Activated CD8-positive, alpha-beta T cell treated with anti-CD3 and anti-CD28 coated beads, Interleukin-2, amount 10 ng/mL, durations not matched to agents 7 days and 5 days (primary cell): ENCODE data around the gene CCDC40. TPM values are rescaled to one million over a fixed set of nuclear protein-coding genes. Genes with fewer than 3 reads are reported as not detected.

Experiments
- ATAC-seq: fragments of 150-1000 bp; cut with Tn5 transposase; one replicate; pipeline ENCODE4 v1.10.0; 2021; ENCODE audit warnings: moderate library complexity
- CTCF ChIA-PET: fragments of 350-600 bp; sonication (Branson Sonifier 250); formaldehyde crosslinking; loops from one replicate; lab custom pipeline; 2021; ENCODE audit warnings: antibody characterized with exemption; lab: Charles Lee
- POLR2A ChIA-PET: fragments of 350-600 bp; sonication (Branson Sonifier 250); formaldehyde crosslinking; loops from one replicate; lab custom pipeline; 2021; ENCODE audit warnings: antibody characterized with exemption; lab: Charles Lee
- DNase-seq: peaks from one replicate; pipeline ENCODE4 v3.0.0-alpha.2; 2020
- H3K27ac Mint-ChIP-seq: one replicate; pipeline ENCODE4 v1.8.0; 2021; ENCODE audit warnings: mild to moderate bottlenecking, mixed read lengths
- H3K27me3 Mint-ChIP-seq: one replicate; pipeline ENCODE4 v1.8.0; 2021; ENCODE audit warnings: low read depth, mixed read lengths
- H3K36me3 Mint-ChIP-seq: one replicate; pipeline ENCODE4 v1.8.0; 2021; ENCODE audit warnings: low read depth, mixed read lengths
- H3K4me1 Mint-ChIP-seq: one replicate; pipeline ENCODE4 v1.8.0; 2021; ENCODE audit warnings: low read depth, mixed read lengths
- H3K4me3 Mint-ChIP-seq: one replicate; pipeline ENCODE4 v1.8.0; 2021; ENCODE audit warnings: mild to moderate bottlenecking, mixed read lengths
- H3K9me3 Mint-ChIP-seq: one replicate; pipeline ENCODE4 v1.8.0; 2022; ENCODE audit warnings: mixed read lengths; ENCODE audit not compliant: insufficient read depth
- total RNA-seq, 2 experiments: library from RNA; stranded (reverse); gene quantifications; one replicate each; pipeline ENCODE4 v1.2.3, GENCODE V29; 2021

The CCDC40 gene
- total RNA-seq, 2 experiments from 2014 or later: not detected

DNA sequence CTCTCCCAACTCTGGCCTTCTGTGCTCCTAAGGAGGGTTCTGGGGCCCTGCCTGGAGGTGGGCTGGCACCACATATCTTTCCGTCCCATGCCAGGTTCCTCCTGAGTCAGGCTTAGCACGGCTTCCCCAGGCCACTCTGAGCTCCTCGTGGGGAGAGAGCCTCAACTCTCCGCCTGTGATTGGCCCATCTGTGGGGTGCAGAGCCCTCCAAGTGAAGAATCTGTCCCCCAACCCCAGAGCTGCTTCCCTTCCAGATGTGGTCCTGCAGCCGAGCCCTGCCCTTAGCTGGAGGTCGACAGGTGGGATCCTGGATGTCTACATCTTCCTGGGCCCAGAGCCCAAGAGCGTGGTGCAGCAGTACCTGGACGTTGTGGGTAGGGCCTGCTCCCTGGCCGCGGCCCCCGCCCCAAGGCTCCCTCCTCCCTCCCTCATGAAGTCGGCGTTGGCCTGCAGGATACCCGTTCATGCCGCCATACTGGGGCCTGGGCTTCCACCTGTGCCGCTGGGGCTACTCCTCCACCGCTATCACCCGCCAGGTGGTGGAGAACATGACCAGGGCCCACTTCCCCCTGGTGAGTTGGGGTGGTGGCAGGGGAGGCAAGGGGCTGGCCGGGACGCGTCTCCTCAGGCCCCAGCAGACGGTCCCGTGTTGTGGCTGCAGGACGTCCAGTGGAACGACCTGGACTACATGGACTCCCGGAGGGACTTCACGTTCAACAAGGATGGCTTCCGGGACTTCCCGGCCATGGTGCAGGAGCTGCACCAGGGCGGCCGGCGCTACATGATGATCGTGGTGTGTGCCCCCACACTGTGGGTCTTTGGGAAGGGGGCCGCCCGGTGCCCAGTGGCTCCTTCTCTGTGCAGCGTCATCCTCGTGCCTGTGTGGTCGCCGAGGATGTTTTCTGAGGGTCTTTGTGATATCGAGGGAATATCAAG is 71.9 kb downstream of the CCDC40 start:
- no peaks in the 10 kb centered on the region for H3K4me1 Mint-ChIP-seq
- DNase-seq (no peak), ATAC-seq (no peak)
- H3K27ac Mint-ChIP-seq: no peak overlapping the region
- H3K4me3 Mint-ChIP-seq: no peak overlapping the region
- no peaks in the 10 kb centered on the region for H3K27me3 Mint-ChIP-seq
- no peaks in the 10 kb centered on the region for H3K9me3 Mint-ChIP-seq
- H3K36me3 Mint-ChIP-seq: no peaks in the 10 kb centered on the region
- ChIA-PET POLR2A (no interaction called here), CTCF (interaction anchor here (1.0 kb wide), 1 partner anchor 143 kb away, joined by 3 read pairs; no protein-coding TSS in a partner anchor)

- POLR2A ChIA-PET: interaction anchor here (0.7 to 1.0 kb wide), 2 partner anchors 36 to 803 kb away, joined by 3 read pairs; no protein-coding TSS in a partner anchor
- Mint-ChIP-seq H3K36me3 (no peaks in the 10 kb centered on the region), H3K27ac (no peak overlapping the region), H3K4me3 (no peak overlapping the region), H3K9me3 (no peaks in the 10 kb centered on the region), H3K27me3 (no peaks in the 10 kb centered on the region), H3K4me1 (no peaks in the 10 kb centered on the region)
- no peak for DNase-seq
- no peak for ATAC-seq
- CTCF ChIA-PET: interaction anchor here (1.0 kb wide), 1 partner anchor 8 kb away, joined by 5 read pairs; the partner anchor contains the start of gene GAA
Observed at GRCh38 chr17:80109066-80109660, 72.7 kb downstream of the CCDC40 start.

DNA sequence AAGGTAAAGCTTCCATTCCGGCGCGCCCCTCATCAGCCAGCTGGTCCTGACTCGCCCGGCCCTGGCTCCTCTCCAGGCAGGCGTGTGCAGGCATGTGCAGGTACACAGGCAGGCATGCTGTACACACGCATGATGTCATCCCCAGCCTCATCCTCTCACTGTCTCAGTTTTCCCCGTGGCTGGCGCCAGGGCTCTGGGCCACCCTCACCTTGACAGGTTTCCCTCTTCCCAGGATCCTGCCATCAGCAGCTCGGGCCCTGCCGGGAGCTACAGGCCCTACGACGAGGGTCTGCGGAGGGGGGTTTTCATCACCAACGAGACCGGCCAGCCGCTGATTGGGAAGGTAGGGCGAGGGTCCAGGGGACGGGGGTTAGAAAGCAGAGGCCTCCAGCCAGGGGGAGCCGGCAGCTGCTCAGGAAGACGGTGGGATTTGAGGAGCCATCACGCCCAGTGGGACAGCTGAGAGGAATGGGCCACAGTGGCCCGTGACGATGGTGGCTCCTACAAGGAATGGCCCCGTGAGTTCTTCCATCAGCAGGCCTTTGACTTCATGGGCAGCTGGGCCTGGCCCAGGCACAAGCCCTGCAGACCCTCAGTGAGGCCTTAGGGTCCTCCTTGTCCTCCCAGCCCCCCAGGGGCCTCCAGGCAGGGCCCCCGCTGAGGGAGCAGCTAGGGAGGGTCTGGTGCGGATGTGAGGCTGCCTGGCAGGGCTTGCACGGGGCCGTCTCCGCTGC is 73.4 kb downstream of the CCDC40 start:
- POLR2A ChIA-PET: interaction anchor here (0.7 to 1.0 kb wide), 2 partner anchors 36 to 803 kb away, joined by 3 read pairs; no protein-coding TSS in a partner anchor
- no peak for DNase-seq

DNA sequence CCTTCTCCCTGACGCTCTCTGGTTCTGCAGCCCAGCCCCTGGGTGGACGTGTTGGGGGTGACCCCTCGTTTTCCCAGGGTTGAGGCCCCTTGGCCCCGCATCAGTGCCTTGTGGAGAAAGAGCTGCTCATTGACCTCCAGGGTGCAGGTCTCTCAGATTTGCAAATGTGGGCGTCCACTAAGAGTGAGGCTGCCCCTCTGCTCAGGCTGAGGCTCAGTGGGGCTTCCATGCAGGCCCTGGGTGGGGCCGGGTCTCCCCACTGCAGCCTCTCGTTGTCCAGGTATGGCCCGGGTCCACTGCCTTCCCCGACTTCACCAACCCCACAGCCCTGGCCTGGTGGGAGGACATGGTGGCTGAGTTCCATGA is 74.0 kb downstream of the CCDC40 start:
- no peak for DNase-seq
- ChIA-PET POLR2A (interaction anchor here (1.0 kb wide), 1 partner anchor 35 kb away, joined by 3 read pairs; no protein-coding TSS in a partner anchor), CTCF (no interaction called here)
- Mint-ChIP-seq H3K27ac (no peak overlapping the region), H3K4me1 (no peaks in the 10 kb centered on the region), H3K9me3 (no peaks in the 10 kb centered on the region), H3K36me3 (no peaks in the 10 kb centered on the region), H3K4me3 (no peak overlapping the region), H3K27me3 (peaks cover 3% of the 10 kb centered on the region)
- ATAC-seq: no peak

More for the DNA sequence above, 73.4 kb downstream of the CCDC40 start:
- H3K4me3 Mint-ChIP-seq: no peak overlapping the region
- CTCF ChIA-PET: interaction anchor here (1.0 kb wide), 1 partner anchor 8 kb away, joined by 5 read pairs; the partner anchor contains the start of gene GAA
- no peaks in the 10 kb centered on the region for H3K27me3 Mint-ChIP-seq
- H3K36me3 Mint-ChIP-seq: no peaks in the 10 kb centered on the region
- no peak for ATAC-seq
- H3K9me3 Mint-ChIP-seq: no peaks in the 10 kb centered on the region
- no peaks in the 10 kb centered on the region for H3K4me1 Mint-ChIP-seq
- no peak overlapping the region for H3K27ac Mint-ChIP-seq

GRCh38 chr17:80110927-80111701 is 74.7 kb downstream of the CCDC40 start:
- CTCF ChIA-PET: no interaction called here
- Mint-ChIP-seq H3K27me3 (peaks cover 3% of the 10 kb centered on the region), H3K27ac (peak overlapping the region; percentile 39), H3K9me3 (no peaks in the 10 kb centered on the region), H3K4me1 (no peaks in the 10 kb centered on the region), H3K36me3 (no peaks in the 10 kb centered on the region), H3K4me3 (no peak overlapping the region)
- DNase-seq (no peak), ATAC-seq (no peak)
- POLR2A ChIA-PET: no interaction called here

DNA sequence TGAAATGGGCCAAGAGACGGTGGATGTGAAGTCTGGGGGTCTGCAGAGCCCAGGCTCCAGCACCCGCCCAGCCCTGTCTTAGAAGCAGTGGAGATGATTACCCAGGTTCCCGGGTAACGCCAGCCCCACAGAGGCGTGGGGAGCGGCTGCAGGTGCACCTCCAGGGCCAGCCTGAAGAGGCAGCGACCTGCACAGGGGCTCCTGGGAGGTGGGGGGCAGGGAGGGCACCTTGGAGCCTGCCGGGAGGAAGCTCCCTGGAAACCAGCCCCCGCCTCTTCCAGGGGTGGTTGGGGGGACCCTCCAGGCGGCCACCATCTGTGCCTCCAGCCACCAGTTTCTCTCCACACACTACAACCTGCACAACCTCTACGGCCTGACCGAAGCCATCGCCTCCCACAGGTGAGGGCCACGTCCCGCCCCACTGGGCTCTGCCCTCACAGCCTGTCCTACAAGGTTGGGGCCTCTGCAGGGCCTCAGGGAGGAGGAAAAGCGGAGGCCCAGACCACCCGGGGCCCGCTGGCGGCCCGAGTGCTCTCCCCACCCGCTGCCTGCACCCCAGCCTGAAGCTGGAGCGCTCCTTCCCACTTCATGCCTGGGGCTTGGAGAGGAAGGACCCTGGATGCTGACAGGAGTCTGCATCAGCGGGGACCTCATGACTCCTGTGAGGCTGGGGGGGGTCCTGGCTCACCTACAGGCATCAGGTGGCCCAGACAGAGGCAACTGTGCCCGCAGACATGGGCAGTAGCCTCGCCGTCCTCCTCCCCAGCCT is 75.4 kb downstream of the CCDC40 start:
- Mint-ChIP-seq H3K27me3 (peaks cover 3% of the 10 kb centered on the region), H3K36me3 (no peaks in the 10 kb centered on the region), H3K4me1 (no peaks in the 10 kb centered on the region), H3K4me3 (no peak overlapping the region), H3K27ac (no peak overlapping the region), H3K9me3 (no peaks in the 10 kb centered on the region)
- DNase-seq: no peak
- ChIA-PET POLR2A (no interaction called here), CTCF (interaction anchor here (1.1 kb wide), 1 partner anchor 10 kb away, joined by 3 read pairs; the partner anchor contains the start of gene GAA)
- ATAC-seq: no peak

DNA sequence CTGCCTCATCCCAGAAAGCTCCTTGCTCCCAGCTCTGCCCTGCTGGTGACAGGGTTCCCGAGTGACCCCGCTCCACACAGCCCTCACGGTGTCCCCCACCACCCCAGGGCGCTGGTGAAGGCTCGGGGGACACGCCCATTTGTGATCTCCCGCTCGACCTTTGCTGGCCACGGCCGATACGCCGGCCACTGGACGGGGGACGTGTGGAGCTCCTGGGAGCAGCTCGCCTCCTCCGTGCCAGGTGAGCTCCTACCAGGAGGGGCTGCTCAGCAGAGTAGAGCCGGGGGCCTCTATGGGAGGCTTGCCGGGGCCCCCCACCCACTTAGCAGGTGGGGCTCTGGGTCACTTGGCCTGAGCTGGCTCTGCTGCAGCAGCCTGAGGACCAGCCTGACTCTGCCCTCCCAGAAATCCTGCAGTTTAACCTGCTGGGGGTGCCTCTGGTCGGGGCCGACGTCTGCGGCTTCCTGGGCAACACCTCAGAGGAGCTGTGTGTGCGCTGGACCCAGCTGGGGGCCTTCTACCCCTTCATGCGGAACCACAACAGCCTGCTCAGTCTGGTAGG is 76.1 kb downstream of the CCDC40 start:
- Mint-ChIP-seq H3K4me3 (no peak overlapping the region), H3K9me3 (no peaks in the 10 kb centered on the region), H3K4me1 (no peaks in the 10 kb centered on the region), H3K27ac (no peak overlapping the region), H3K36me3 (no peaks in the 10 kb centered on the region), H3K27me3 (peaks cover 3% of the 10 kb centered on the region)
- POLR2A ChIA-PET: interaction anchor here (0.6 kb wide), 1 partner anchor 72 kb away, joined by 3 read pairs; no protein-coding TSS in a partner anchor
- ATAC-seq: no peak
- no peak for DNase-seq
- CTCF ChIA-PET: interaction anchor here (1.1 kb wide), 1 partner anchor 11 kb away, joined by 3 read pairs; the partner anchor contains the start of gene GAA

GRCh38 chr17:80113033-80113484 is 76.6 kb downstream of the CCDC40 start:
- no peak for DNase-seq
- Mint-ChIP-seq H3K27me3 (peaks cover 3% of the 10 kb centered on the region), H3K36me3 (no peaks in the 10 kb centered on the region), H3K27ac (no peak overlapping the region), H3K4me1 (no peaks in the 10 kb centered on the region), H3K9me3 (no peaks in the 10 kb centered on the region), H3K4me3 (no peak overlapping the region)
- CTCF ChIA-PET: interaction anchor here (1.1 to 3.0 kb wide), 2 partner anchors 11 kb away, joined by 3 to 26 read pairs; partner anchors contain the start of gene GAA
- POLR2A ChIA-PET: interaction anchor here (0.6 kb wide), 1 partner anchor 72 kb away, joined by 3 read pairs; no protein-coding TSS in a partner anchor
- ATAC-seq: no peak

- POLR2A ChIA-PET: no interaction called here
- no peaks in the 10 kb centered on the region for H3K9me3 Mint-ChIP-seq
- no peaks in the 10 kb centered on the region for H3K4me1 Mint-ChIP-seq
- CTCF ChIA-PET: interaction anchor here (2.2 to 3.0 kb wide), 2 partner anchors 13 to 106 kb away, joined by 8 to 26 read pairs; partner anchors contain the start of gene GAA
- peaks cover 3% of the 10 kb centered on the region for H3K27me3 Mint-ChIP-seq
- no peak for DNase-seq
- ATAC-seq: no peak
- no peak overlapping the region for H3K4me3 Mint-ChIP-seq
- H3K27ac Mint-ChIP-seq: no peak overlapping the region
- no peaks in the 10 kb centered on the region for H3K36me3 Mint-ChIP-seq
Observed at GRCh38 chr17:80114758-80115157, 78.3 kb downstream of the CCDC40 start.

- no peaks in the 10 kb centered on the region for H3K36me3 Mint-ChIP-seq
- no peak overlapping the region for H3K4me3 Mint-ChIP-seq
- CTCF ChIA-PET: interaction anchor here (2.2 to 3.0 kb wide), 2 partner anchors 14 to 107 kb away, joined by 8 to 26 read pairs; partner anchors contain the start of gene GAA
- peaks cover 3% of the 10 kb centered on the region for H3K27me3 Mint-ChIP-seq
- ATAC-seq (no peak), DNase-seq (no peak)
- POLR2A ChIA-PET: no interaction called here
- H3K27ac Mint-ChIP-seq: no peak overlapping the region
- H3K9me3 Mint-ChIP-seq: no peaks in the 10 kb centered on the region
- H3K4me1 Mint-ChIP-seq: no peaks in the 10 kb centered on the region
Observed at GRCh38 chr17:80115159-80115558, 78.7 kb downstream of the CCDC40 start.
